Measurements from ENCODE around the gene LSM10. TPM values are rescaled to one million over a fixed set of nuclear protein-coding genes. Genes with fewer than 3 reads are reported as not detected.

LSM10 gene
- total RNA-seq, 1 experiment from 2014 or later, result 42.2 TPM

DNA sequence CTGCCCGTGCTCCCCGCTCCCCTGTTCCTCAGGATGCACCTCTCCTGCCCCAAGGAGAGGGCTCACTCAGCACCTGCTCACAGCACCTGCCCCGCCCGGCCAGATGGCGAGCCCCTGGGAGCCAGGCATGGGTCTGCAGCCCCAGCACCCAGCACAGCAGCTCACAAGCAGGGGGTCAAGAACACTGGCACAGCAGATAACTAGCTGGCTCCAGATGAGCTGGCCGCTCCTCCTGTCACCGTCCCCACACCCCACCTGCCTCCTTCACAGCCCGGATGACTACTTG, 53.4 kb downstream of the LSM10 start:
- H3K27ac Mint-ChIP-seq, result no peak overlapping the region; a peak in 1 of 7 replicates
- WGBS (ENCODE audit: extremely low coverage, insufficient read length, low lambda C conversion rate), result no CpG with 5 or more reads among the region's 8 CpGs

More for the DNA sequence above, 53.4 kb downstream of the LSM10 start:
- Histone ChIP-seq H3K9ac (ENCODE audit: extremely low read depth, insufficient read length, low read length) (no peak overlapping the region), H3K79me2 (ENCODE audit: insufficient read depth, low read length) (no peaks in the 10 kb centered on the region), H2BK120ac (ENCODE audit: low read depth, low read length, poor library complexity, severe bottlenecking) (no peak overlapping the region), H4K5ac (ENCODE audit: insufficient read length, low read depth, low read length) (no peak overlapping the region), H4K91ac (ENCODE audit: insufficient read length, low read depth, low read length) (no peak overlapping the region), H3K56ac (ENCODE audit: insufficient read length, low read depth, low read length) (no peak overlapping the region), H3K79me1 (ENCODE audit: insufficient read depth, low read depth, low read length, poor library complexity, severe bottlenecking) (no peaks in the 10 kb centered on the region), H3K14ac (ENCODE audit: insufficient read depth, low read length) (no peak overlapping the region), H4K20me1 (ENCODE audit: control insufficient read depth, insufficient read depth, insufficient read length) (no peaks in the 10 kb centered on the region), H2BK20ac (ENCODE audit: low read depth, low read length, poor library complexity, severe bottlenecking) (no peak overlapping the region), H3K4me1 (ENCODE audit: insufficient read depth, low read length) (no peaks in the 10 kb centered on the region), H2AK5ac (ENCODE audit: insufficient read length, low read length) (no peak overlapping the region), H3K23me2 (ENCODE audit: insufficient read length, low read depth, low read length, poor library complexity, severe bottlenecking) (no peaks in the 10 kb centered on the region), H3K4ac (ENCODE audit: low read depth, low read length) (no peak overlapping the region), H2BK15ac (ENCODE audit: low read depth, low read length) (no peak overlapping the region), H3K18ac (ENCODE audit: insufficient read length, low read depth, low read length) (no peak overlapping the region), H3K4me2 (ENCODE audit: insufficient read depth, insufficient read length, low read length) (no peak overlapping the region), H3T11ph (ENCODE audit: low read length) (no peak overlapping the region), H4K8ac (replicated peaks; ENCODE audit: insufficient read length, low read depth, low read length) (no peak overlapping the region), H3K23ac (ENCODE audit: insufficient read length, low read depth, low read length) (no peak overlapping the region), H3K9me3 (ENCODE audit: control insufficient read depth, low read depth, low read length) (no peaks in the 10 kb centered on the region), H2BK5ac (ENCODE audit: insufficient read length, low read length) (no peak overlapping the region), H2BK12ac (ENCODE audit: insufficient read length, low read depth, low read length) (no peak overlapping the region), H3K27ac (ENCODE audit: insufficient read length, low read depth, low read length) (no peak overlapping the region), H2AFZ (ENCODE audit: low read length) (no peak overlapping the region), H3K27me3 (ENCODE audit: insufficient read depth, low read length) (no peaks in the 10 kb centered on the region)
- H3K4me1 Mint-ChIP-seq, result no peaks in the 10 kb centered on the region
- H3K4me3 Mint-ChIP-seq, result no peak overlapping the region
- no peaks in the 10 kb centered on the region for H3K27me3 Mint-ChIP-seq (ENCODE audit: low read depth)
- H3K36me3 Mint-ChIP-seq (ENCODE audit: insufficient read depth in 1 of 3, low read depth in 3 of 3), result peaks cover 11 to 38% (median 29%) of the 10 kb centered on the region in 3 experiments; a peak in 6 of 7 replicates
- DNase-seq, result no peak
- TF ChIP-seq, protein P1, sequence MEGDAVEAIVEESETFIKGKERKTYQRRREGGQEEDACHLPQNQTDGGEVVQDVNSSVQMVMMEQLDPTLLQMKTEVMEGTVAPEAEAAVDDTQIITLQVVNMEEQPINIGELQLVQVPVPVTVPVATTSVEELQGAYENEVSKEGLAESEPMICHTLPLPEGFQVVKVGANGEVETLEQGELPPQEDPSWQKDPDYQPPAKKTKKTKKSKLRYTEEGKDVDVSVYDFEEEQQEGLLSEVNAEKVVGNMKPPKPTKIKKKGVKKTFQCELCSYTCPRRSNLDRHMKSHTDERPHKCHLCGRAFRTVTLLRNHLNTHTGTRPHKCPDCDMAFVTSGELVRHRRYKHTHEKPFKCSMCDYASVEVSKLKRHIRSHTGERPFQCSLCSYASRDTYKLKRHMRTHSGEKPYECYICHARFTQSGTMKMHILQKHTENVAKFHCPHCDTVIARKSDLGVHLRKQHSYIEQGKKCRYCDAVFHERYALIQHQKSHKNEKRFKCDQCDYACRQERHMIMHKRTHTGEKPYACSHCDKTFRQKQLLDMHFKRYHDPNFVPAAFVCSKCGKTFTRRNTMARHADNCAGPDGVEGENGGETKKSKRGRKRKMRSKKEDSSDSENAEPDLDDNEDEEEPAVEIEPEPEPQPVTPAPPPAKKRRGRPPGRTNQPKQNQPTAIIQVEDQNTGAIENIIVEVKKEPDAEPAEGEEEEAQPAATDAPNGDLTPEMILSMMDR (conservative IDR thresholded peaks at IDR 0.05), result no peak
- H3K9me3 Mint-ChIP-seq, result no peaks in the 10 kb centered on the region
